Chondrocyte (in vitro differentiated cells): ENCODE measurements around the gene ADAM8. TPM values are rescaled to one million over a fixed set of nuclear protein-coding genes. Genes with fewer than 3 reads are reported as not detected.

Experiments
- DNase-seq: peaks from one replicate; pipeline ENCODE4 v3.0.0; 2021; ENCODE audit warnings: mixed read lengths, low spot score
- H3K27ac Mint-ChIP-seq: one replicate; pipeline ENCODE4 v1.8.0; 2021; ENCODE audit warnings: mild to moderate bottlenecking, moderate library complexity, mixed read lengths; ENCODE audit not compliant: unreplicated experiment
- H3K27me3 Mint-ChIP-seq: 2 replicates; pipeline ENCODE4 v1.8.0; 2021; ENCODE audit warnings: low read depth, mixed read lengths
- H3K36me3 Mint-ChIP-seq: 2 replicates; pipeline ENCODE4 v1.8.0; 2021; ENCODE audit warnings: low read depth, mixed read lengths
- H3K4me1 Mint-ChIP-seq: 2 replicates; pipeline ENCODE4 v1.8.0; 2021; ENCODE audit warnings: low read depth, mild to moderate bottlenecking, mixed read lengths
- H3K4me3 Mint-ChIP-seq: one replicate; pipeline ENCODE4 v1.8.0; 2021; ENCODE audit warnings: mild to moderate bottlenecking, moderate library complexity, mixed read lengths; ENCODE audit not compliant: unreplicated experiment
- H3K9me3 Mint-ChIP-seq: 2 replicates; pipeline ENCODE4 v1.8.0; 2021; ENCODE audit warnings: low read depth, mixed read lengths
- microRNA-seq: library from miRNA; unstranded; fragments of <30 nt; microRNA quantifications from one replicate; pipeline ENCODE4 v1.2.0, GENCODE V29; 2020; ENCODE audit warnings: borderline number of aligned reads
- total RNA-seq: library from RNA; stranded (reverse); gene quantifications from 3 replicates; pipeline ENCODE4 v1.2.1, GENCODE V29; 2021
- TF ChIP-seq, protein P1 (sequence below): fragments of 200-600 bp; sonication (generic); IDR thresholded peaks from 2 replicates; pipeline ENCODE4 v1.5.0; 2021; ENCODE audit warnings: antibody characterized with exemption, mild to moderate bottlenecking, moderate library complexity

Gene ADAM8
- total RNA-seq, 1 donor from 2014 or later, result 1.3 TPM

DNA sequence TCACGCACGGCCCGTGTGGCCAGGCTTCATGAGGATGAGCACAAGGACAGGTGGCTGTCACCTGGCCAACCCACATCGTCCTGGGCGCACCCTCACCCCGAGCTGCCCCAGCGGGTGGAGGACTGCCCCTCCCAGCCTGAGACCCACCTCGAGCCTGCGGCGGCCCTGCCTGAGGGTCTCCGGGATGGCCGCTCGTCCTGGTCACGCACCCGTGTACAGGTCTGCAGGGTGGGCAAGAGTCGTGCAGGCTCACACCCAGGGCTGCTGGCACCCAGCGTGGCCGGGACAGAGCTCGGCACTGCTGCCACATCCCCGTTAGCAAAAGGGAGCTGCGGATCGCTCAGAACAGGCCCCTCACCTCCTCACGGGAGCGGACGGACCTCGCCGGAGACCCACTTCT, 61.1 kb downstream of the ADAM8 start:
- Mint-ChIP-seq H3K9me3 (no peaks in the 10 kb centered on the region), H3K4me1 (no peaks in the 10 kb centered on the region), H3K27ac (no peak overlapping the region), H3K36me3 (no peaks in the 10 kb centered on the region), H3K27me3 (peaks cover 29% of the 10 kb centered on the region), H3K4me3 (no peak overlapping the region)
- TF ChIP-seq, protein P1, sequence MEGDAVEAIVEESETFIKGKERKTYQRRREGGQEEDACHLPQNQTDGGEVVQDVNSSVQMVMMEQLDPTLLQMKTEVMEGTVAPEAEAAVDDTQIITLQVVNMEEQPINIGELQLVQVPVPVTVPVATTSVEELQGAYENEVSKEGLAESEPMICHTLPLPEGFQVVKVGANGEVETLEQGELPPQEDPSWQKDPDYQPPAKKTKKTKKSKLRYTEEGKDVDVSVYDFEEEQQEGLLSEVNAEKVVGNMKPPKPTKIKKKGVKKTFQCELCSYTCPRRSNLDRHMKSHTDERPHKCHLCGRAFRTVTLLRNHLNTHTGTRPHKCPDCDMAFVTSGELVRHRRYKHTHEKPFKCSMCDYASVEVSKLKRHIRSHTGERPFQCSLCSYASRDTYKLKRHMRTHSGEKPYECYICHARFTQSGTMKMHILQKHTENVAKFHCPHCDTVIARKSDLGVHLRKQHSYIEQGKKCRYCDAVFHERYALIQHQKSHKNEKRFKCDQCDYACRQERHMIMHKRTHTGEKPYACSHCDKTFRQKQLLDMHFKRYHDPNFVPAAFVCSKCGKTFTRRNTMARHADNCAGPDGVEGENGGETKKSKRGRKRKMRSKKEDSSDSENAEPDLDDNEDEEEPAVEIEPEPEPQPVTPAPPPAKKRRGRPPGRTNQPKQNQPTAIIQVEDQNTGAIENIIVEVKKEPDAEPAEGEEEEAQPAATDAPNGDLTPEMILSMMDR, result no peak
- peak; percentile 94 for DNase-seq

- TF ChIP-seq, protein P1, result no peak
- Mint-ChIP-seq H3K4me3 (no peak overlapping the region), H3K27ac (no peak overlapping the region), H3K4me1 (no peaks in the 10 kb centered on the region), H3K36me3 (no peaks in the 10 kb centered on the region), H3K27me3 (peaks cover 28% of the 10 kb centered on the region), H3K9me3 (no peaks in the 10 kb centered on the region)
- DNase-seq, result peak; percentile 83
Measured at GRCh38 chr10:133214468-133215410, 61.9 kb downstream of the ADAM8 start.

DNA sequence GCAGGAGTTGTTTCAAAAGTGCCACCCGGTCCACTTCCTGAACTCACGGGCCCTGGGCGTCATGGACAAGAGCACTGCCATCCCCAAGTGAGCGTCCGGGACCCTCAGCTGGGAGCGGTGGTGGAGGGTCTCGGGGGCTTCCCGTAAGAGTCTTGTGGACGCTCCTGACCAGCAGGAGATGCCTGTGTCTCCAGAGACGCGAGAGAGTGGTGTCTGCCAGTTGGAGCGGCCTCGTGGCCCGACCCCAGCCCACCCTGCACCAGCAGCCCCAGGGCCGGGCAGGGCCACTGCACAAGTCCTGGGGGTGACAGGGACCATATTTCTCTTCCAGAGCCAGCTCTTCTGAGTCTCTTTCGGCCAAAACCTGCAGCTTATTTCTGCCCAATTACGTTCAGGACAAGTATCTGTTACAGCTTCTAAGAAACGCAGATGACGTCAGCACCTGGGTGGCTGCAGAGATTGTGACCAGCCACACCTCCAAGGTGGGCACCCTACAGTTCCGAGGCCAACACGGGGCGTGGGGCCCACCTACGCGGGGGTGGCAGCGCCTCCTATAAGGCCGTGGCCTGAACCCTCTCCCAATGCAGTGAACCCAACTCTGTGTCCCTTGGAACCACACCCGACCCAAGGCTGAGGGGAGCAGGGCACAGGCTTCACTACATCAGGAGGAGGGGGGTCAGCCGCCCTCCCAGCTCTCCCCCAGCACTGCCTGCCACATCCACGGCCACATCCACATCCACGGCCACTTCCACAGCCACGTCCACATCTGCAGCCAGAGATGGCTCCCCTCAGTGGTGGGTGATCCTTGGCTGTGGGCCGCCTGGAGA, 62.8 kb downstream of the ADAM8 start:
- no peaks in the 10 kb centered on the region for H3K4me1 Mint-ChIP-seq
- DNase-seq, result peak; percentile 85
- H3K27ac Mint-ChIP-seq, result no peak overlapping the region
- no peaks in the 10 kb centered on the region for H3K36me3 Mint-ChIP-seq
- H3K27me3 Mint-ChIP-seq, result peaks cover 22% of the 10 kb centered on the region
- TF ChIP-seq, protein P1, result no peak
- no peak overlapping the region for H3K4me3 Mint-ChIP-seq
- no peaks in the 10 kb centered on the region for H3K9me3 Mint-ChIP-seq

DNA sequence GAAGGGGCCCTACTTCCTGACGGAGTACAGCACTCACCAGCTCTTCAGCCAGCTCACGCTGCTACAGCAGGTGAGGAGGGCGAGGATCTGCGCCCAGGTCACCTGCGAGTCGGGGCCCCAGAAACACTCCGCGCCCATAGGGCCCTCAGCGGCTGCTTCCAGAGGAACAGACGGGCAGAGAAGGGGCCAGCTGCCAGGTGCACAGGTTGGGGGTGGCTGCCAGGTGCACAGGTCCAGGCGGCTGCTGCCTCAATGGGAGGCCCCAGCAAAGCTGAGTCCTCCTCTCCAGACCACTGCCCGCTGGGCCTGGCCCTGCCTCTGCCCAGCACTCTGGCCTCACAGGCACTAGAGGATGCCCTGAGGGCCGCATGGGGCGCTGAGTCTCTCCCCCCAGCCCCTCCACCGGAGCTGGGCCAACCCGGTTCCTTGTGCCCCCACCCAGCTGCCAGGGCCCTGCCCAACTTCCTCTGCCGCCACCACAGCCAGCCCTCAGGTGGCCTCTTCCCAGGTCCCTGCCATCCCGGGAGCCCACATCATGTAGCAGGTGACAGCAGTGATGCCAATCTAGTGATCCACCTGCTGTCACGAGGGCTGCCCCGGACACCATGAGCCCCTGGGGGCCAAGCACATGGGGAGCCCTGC, 63.7 kb downstream of the ADAM8 start:
- H3K9me3 Mint-ChIP-seq, result no peaks in the 10 kb centered on the region
- TF ChIP-seq, protein P1, result no peak
- DNase-seq, result peak; percentile 84
- H3K4me1 Mint-ChIP-seq, result no peaks in the 10 kb centered on the region
- no peaks in the 10 kb centered on the region for H3K36me3 Mint-ChIP-seq
- no peak overlapping the region for H3K27ac Mint-ChIP-seq
- H3K4me3 Mint-ChIP-seq, result no peak overlapping the region
- H3K27me3 Mint-ChIP-seq, result peaks cover 19% of the 10 kb centered on the region

Small RNA genes lying within 50 kb of the gene (microRNA-seq; reads per million reads assigned to microRNA genes)
- gene MIR202, result not detected

Other genes starting within 250 kb of the ADAM8 start
- gene ADGRA1, start 188.9 kb downstream of the ADAM8 start, total RNA-seq, result not detected in 3 replicates
- 0.24 to 0.72 TPM (median 0.55 TPM) in 3 replicates for gene KNDC1, start 116.6 kb downstream of the ADAM8 start, total RNA-seq
- gene UTF1, start 46.7 kb downstream of the ADAM8 start, total RNA-seq, result not detected in 3 replicates
- not detected in 3 replicates for gene VENTX, start 39.0 kb downstream of the ADAM8 start, total RNA-seq
- 53.2 to 56.2 TPM (median 54.9 TPM) in 3 replicates for gene TUBGCP2, start 32.0 kb upstream of the ADAM8 start, total RNA-seq
- 25.6 to 33.0 TPM (median 32.7 TPM) in 3 replicates for gene ZNF511, start 32.0 kb upstream of the ADAM8 start, total RNA-seq
- gene CALY, start 60.0 kb upstream of the ADAM8 start, total RNA-seq, result 7.3 to 13.5 TPM (median 8.9 TPM) in 3 replicates
- not detected in 3 replicates for gene PRAP1, start 70.5 kb upstream of the ADAM8 start, total RNA-seq
- 29.9 to 34.4 TPM (median 32.2 TPM) in 3 replicates for gene FUOM, start 81.2 kb upstream of the ADAM8 start, total RNA-seq
- gene ECHS1, start 96.5 kb upstream of the ADAM8 start, total RNA-seq, result 57.6 to 67.8 TPM (median 58.9 TPM) in 3 replicates
- 5.9 to 7.6 TPM (median 6.3 TPM) in 3 replicates for gene PAOX, start 102.4 kb upstream of the ADAM8 start, total RNA-seq
- gene MTG1, start 117.3 kb upstream of the ADAM8 start, total RNA-seq, result 33.2 to 53.0 TPM (median 36.7 TPM) in 3 replicates
- 2.4 to 7.3 TPM (median 6.5 TPM) in 3 replicates for gene SPRN, start 147.8 kb upstream of the ADAM8 start, total RNA-seq
- 2.2 to 6.6 TPM (median 2.4 TPM) in 3 replicates for gene SCART1, start 177.1 kb upstream of the ADAM8 start, total RNA-seq